HEK293T (cell line): ENCODE results near the gene CHD2.

Experiments used
- CTCF ChIA-PET: fragments of 350-600 bp; formaldehyde crosslinking; extraction: SDS; loops from one replicate; lab custom pipeline; 2021; ENCODE audit warnings: antibody characterized with exemption, inconsistent platforms; lab: Yijun Ruan, JAX
- POLR2A ChIA-PET: fragments of 350-600 bp; formaldehyde crosslinking; extraction: SDS; loops from one replicate; lab custom pipeline; 2020; ENCODE audit warnings: antibody characterized with exemption, inconsistent platforms; lab: Yijun Ruan, JAX
- DNase-seq: peaks from one replicate; pipeline ENCODE4 v3.0.0; 2012; ENCODE audit warnings: mixed read lengths; ENCODE audit errors: extremely low spot score
- ARNT ChIP-seq: fragments of 450-650 bp; IDR thresholded peaks from 2 replicates; pipeline ENCODE4 v1.6.1; 2017; ENCODE audit warnings: mild to moderate bottlenecking
- BHLHE40 ChIP-seq: fragments of 450-650 bp; IDR thresholded peaks from 2 replicates; pipeline ENCODE4 v1.6.1; 2016; ENCODE audit warnings: mild to moderate bottlenecking, moderate library complexity, borderline replicate concordance
- CTBP1 ChIP-seq: fragments of 450-650 bp; IDR thresholded peaks from 2 replicates; pipeline ENCODE4 v1.6.1; 2016; ENCODE audit warnings: borderline replicate concordance
- ELF4 ChIP-seq: fragments of 450-650 bp; IDR thresholded peaks from 2 replicates; pipeline ENCODE4 v1.6.1; 2017; ENCODE audit warnings: antibody characterized with exemption
- FOXA1 ChIP-seq: fragments of 450-650 bp; IDR thresholded peaks from 2 replicates; pipeline ENCODE4 v1.6.1; 2016; ENCODE audit warnings: mild to moderate bottlenecking
- FOXK2 ChIP-seq: fragments of 450-650 bp; IDR thresholded peaks from 2 replicates; pipeline ENCODE4 v1.6.1; 2016; ENCODE audit warnings: mild to moderate bottlenecking
- FOXM1 ChIP-seq: fragments of 450-650 bp; IDR thresholded peaks from 2 replicates; pipeline ENCODE4 v1.6.1; 2017; ENCODE audit warnings: mild to moderate bottlenecking, borderline replicate concordance
- HDGF ChIP-seq: fragments of 450-650 bp; IDR thresholded peaks from 2 replicates; pipeline ENCODE4 v1.6.1; 2017; ENCODE audit warnings: antibody characterized with exemption, borderline replicate concordance
- L3MBTL2 ChIP-seq: fragments of 450-650 bp; conservative IDR thresholded peaks from 2 replicates; pipeline ENCODE4 v1.6.1; 2016; ENCODE audit warnings: mild to moderate bottlenecking
- LEF1 ChIP-seq: fragments of 450-650 bp; IDR thresholded peaks from 2 replicates; pipeline ENCODE4 v1.6.1; 2017; ENCODE audit warnings: mild to moderate bottlenecking, borderline replicate concordance
- NFRKB ChIP-seq: fragments of 450-650 bp; IDR thresholded peaks from 2 replicates; pipeline ENCODE4 v1.6.1; 2016; ENCODE audit warnings: mild to moderate bottlenecking, moderate library complexity
- SP1 ChIP-seq: fragments of 450-650 bp; IDR thresholded peaks from 2 replicates; pipeline ENCODE4 v1.6.1; 2017
- SUZ12 ChIP-seq: fragments of 450-650 bp; IDR thresholded peaks from 2 replicates; pipeline ENCODE4 v1.6.1; 2016; ENCODE audit warnings: mild to moderate bottlenecking
- TARDBP ChIP-seq: fragments of 450-650 bp; IDR thresholded peaks from 2 replicates; pipeline ENCODE4 v1.6.1; 2016
- ZNF384 ChIP-seq: fragments of 450-650 bp; IDR thresholded peaks from 2 replicates; pipeline ENCODE4 v1.6.1; 2016
- TF ChIP-seq, protein P1 (sequence below): fragments of 450-650 bp; IDR thresholded peaks from 2 replicates; pipeline ENCODE4 v1.6.1; 2016

Gene CHD2

DNA sequence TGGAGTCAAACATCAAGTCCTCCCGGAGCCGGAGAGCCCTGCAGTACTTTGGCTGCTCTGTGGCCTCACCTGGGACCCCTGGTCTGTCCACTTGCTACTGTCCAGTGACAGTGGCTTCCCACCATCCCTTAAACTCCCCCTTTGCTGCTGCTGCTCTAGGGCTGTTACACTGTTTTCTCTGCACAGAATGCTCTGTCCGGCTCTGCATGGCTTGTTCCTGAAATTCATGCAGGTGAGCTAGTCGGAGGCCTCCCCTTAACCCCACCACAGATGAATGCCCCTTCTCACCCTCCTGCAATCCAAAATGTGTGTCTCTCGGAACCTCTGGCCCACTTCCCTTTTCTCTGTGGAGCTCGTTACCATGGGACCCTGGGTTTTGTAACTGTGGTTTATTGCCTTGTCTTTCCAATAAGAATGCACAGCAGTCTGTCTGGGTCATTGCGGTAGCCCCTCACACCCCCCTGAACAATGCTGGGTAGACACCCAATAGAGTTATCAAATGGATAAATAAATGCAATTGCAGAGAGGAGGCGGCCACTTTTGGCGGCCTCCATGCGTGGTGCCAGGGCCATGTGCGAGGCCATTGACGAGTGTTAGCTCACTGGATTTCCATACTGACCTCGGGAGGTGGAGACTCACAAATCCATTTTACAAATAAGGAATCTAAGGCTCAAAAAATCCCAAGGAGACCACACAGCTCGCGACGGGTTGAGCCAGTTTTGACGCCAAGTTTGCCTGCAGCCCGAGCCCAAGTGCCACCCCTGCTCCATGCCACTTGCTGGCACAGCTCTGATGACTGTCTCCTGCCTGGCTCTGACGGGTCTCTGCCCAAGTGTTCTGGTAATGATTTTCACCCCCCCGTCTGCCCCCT lies 140.4 kb downstream of the CHD2 start:
- POLR2A ChIA-PET: interaction anchor here (0.6 kb wide), 1 partner anchor 32 kb away, joined by 3 read pairs; no protein-coding TSS in a partner anchor
- no peak for DNase-seq
- TF ChIP-seq TARDBP (no peak), LEF1 (no peak), SUZ12 (no peak), NFRKB (no peak), CTBP1 (no peak)
- TF ChIP-seq, protein P1, sequence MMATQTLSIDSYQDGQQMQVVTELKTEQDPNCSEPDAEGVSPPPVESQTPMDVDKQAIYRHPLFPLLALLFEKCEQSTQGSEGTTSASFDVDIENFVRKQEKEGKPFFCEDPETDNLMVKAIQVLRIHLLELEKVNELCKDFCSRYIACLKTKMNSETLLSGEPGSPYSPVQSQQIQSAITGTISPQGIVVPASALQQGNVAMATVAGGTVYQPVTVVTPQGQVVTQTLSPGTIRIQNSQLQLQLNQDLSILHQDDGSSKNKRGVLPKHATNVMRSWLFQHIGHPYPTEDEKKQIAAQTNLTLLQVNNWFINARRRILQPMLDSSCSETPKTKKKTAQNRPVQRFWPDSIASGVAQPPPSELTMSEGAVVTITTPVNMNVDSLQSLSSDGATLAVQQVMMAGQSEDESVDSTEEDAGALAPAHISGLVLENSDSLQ: no peak
- CTCF ChIA-PET: interaction anchor here (1.5 to 1.6 kb wide), 2 partner anchors 47 to 1079 kb away, joined by 4 read pairs; no protein-coding TSS in a partner anchor

GRCh38 chr15:93041159-93041547 lies 141.0 kb downstream of the CHD2 start:
- TF ChIP-seq LEF1: no peak
- TF ChIP-seq TARDBP: no peak
- TF ChIP-seq FOXM1: no peak
- TF ChIP-seq NFRKB: no peak
- no peak for TF ChIP-seq FOXA1
- no peak for TF ChIP-seq BHLHE40
- no peak for TF ChIP-seq ZNF384
- TF ChIP-seq ELF4: no peak
- no peak for TF ChIP-seq L3MBTL2
- TF ChIP-seq ARNT: no peak
- no peak for TF ChIP-seq SP1
- TF ChIP-seq, protein P1: no peak
- no peak for TF ChIP-seq HDGF
- TF ChIP-seq CTBP1: no peak
- ChIA-PET CTCF (interaction anchor here (1.5 kb wide), 1 partner anchor 46 kb away, joined by 4 read pairs; no protein-coding TSS in a partner anchor), POLR2A (no interaction called here)
- no peak for DNase-seq

- CTCF ChIA-PET: no interaction called here
- POLR2A ChIA-PET: no interaction called here
- TF ChIP-seq ZNF384 (no peak), TARDBP (no peak), FOXK2 (no peak), LEF1 (no peak), ARNT (no peak), FOXA1 (no peak), NFRKB (no peak), FOXM1 (no peak), SUZ12 (no peak), BHLHE40 (no peak), SP1 (no peak), CTBP1 (no peak), HDGF (no peak), L3MBTL2 (no peak), ELF4 (no peak)
- TF ChIP-seq, protein P1: no peak
- no peak for DNase-seq
Measured at GRCh38 chr15:93042211-93042610, 142.1 kb downstream of the CHD2 start.

GRCh38 chr15:93042691-93043378 lies 142.7 kb downstream of the CHD2 start:
- ChIA-PET POLR2A (no interaction called here), CTCF (no interaction called here)
- TF ChIP-seq TARDBP: peak; percentile 67
- no peak for TF ChIP-seq FOXK2
- no peak for TF ChIP-seq FOXM1
- no peak for TF ChIP-seq ELF4
- no peak for DNase-seq

DNA sequence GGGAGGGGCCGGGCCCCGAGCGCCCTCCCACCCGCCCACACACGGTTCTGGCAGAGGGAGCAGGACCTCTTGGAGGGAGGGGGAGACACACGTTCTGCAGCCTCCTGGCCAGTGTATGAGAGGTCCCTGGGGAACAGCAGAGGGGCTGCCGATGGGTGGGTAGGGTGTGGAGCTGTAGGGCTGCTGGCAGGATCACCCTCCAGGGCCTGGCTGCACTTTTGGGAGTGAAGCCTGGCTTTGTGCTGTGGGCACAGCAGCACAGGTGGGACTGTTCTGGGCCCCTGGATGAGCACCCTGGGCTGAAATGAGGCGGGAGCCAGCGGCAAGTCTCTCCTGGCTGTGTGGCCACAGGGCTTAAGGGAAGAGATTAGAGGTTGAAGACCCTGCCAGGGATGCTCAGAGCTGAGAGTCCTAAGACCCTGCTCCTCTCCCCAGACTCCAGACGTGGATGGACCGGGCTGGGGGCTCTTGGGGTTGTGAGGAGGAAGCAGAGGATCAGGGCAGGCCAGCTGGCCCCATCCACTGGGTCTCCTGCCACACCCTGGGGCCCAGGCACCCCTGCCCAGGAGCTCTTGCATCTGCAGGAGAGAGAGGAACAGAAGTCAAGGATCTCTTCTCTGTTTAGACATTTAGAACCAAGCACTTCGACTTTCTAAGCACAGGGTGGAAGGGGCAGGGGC lies 143.6 kb downstream of the CHD2 start:
- TF ChIP-seq LEF1: no peak
- TF ChIP-seq SP1: no peak
- no peak for TF ChIP-seq FOXK2
- no peak for TF ChIP-seq ARNT
- TF ChIP-seq TARDBP: no peak
- no peak for TF ChIP-seq FOXA1
- no peak for TF ChIP-seq BHLHE40
- CTCF ChIA-PET: no interaction called here
- DNase-seq: no peak
- POLR2A ChIA-PET: no interaction called here
